Measurements from ENCODE around the gene GZF1. TPM values are rescaled to one million over a fixed set of nuclear protein-coding genes. Genes with fewer than 3 reads are reported as not detected.

The GZF1 gene
- total RNA-seq, 4 donors from 2014 or later: 3.4 to 11.8 (median 5.1) TPM

GRCh38 chr20:23367770-23368169, 5.8 kb downstream of the GZF1 start:
- intact Hi-C loops (cut with DNase I): no loop called here
- Histone ChIP-seq H3K4me1 (peaks cover 7 to 48% (median 25%) of the 10 kb centered on the region in 3 donors), H3K36me3 (peaks cover 21 to 62% (median 29%) of the 10 kb centered on the region in 3 donors), H3K9me3 (no peaks in the 10 kb centered on the region), H3K27me3 (no peaks in the 10 kb centered on the region), H3K27ac (no peak overlapping the region), H3K4me3 (no peak overlapping the region)
- no peak for DNase-seq
- TF ChIP-seq POLR2A (IDR thresholded peaks at IDR 0.05): no peak
- TF ChIP-seq CTCF (IDR thresholded peaks at IDR 0.05): no peak

GRCh38 chr20:23368316-23369071, 6.5 kb downstream of the GZF1 start:
- peaks cover 0 to 41% (median 18%) of the 10 kb centered on the region in 3 donors for H3K4me1 ChIP-seq
- TF ChIP-seq CTCF (IDR thresholded peaks at IDR 0.05) (no peak), POLR2A (IDR thresholded peaks at IDR 0.05) (no peak)
- no peak for DNase-seq
- peaks cover 21 to 69% (median 35%) of the 10 kb centered on the region in 3 donors for H3K36me3 ChIP-seq
- no peak overlapping the region for H3K4me3 ChIP-seq
- WGBS, 2 donors: 87 to 97% methylated on average over 2 of the region's 2 CpGs
- H3K27ac ChIP-seq: no peak overlapping the region
- intact Hi-C loops (cut with DNase I): no loop called here
- no peaks in the 10 kb centered on the region for H3K27me3 ChIP-seq
- H3K9me3 ChIP-seq: no peaks in the 10 kb centered on the region

GRCh38 chr20:23369072-23369823, 7.3 kb downstream of the GZF1 start:
- Histone ChIP-seq H3K4me3 (no peak overlapping the region), H3K4me1 (peaks cover 0 to 34% (median 16%) of the 10 kb centered on the region in 3 donors), H3K27me3 (no peaks in the 10 kb centered on the region), H3K27ac (no peak overlapping the region), H3K9me3 (no peaks in the 10 kb centered on the region), H3K36me3 (peaks cover 21 to 76% (median 38%) of the 10 kb centered on the region in 3 donors)
- intact Hi-C loops (cut with DNase I): no loop called here
- 87 to 95% methylated on average over 8 to 12 of the region's 14 CpGs for WGBS, 2 donors
- no peak for TF ChIP-seq CTCF (IDR thresholded peaks at IDR 0.05)
- TF ChIP-seq POLR2A (IDR thresholded peaks at IDR 0.05): no peak
- no peak for DNase-seq

GRCh38 chr20:23370274-23370673, 8.3 kb downstream of the GZF1 start:
- TF ChIP-seq POLR2A (IDR thresholded peaks at IDR 0.05) (no peak), CTCF (IDR thresholded peaks at IDR 0.05) (no peak)
- H3K27me3 ChIP-seq: no peaks in the 10 kb centered on the region
- H3K36me3 ChIP-seq: peaks cover 21 to 76% (median 38%) of the 10 kb centered on the region in 3 donors
- H3K27ac ChIP-seq: no peak overlapping the region
- WGBS, 2 donors: 89 to 95% methylated on average over 4 to 5 of the region's 5 CpGs
- H3K4me1 ChIP-seq: peaks cover 0 to 29% (median 16%) of the 10 kb centered on the region in 3 donors
- intact Hi-C loops (cut with DNase I): no loop called here
- no peak overlapping the region for H3K4me3 ChIP-seq
- DNase-seq: no peak
- H3K9me3 ChIP-seq: no peaks in the 10 kb centered on the region

- H3K4me3 ChIP-seq: no peak overlapping the region
- H3K27ac ChIP-seq: no peak overlapping the region
- H3K27me3 ChIP-seq: no peaks in the 10 kb centered on the region
- peaks cover 21 to 76% (median 33%) of the 10 kb centered on the region in 3 donors for H3K36me3 ChIP-seq
- DNase-seq: no peak
- intact Hi-C loops (cut with DNase I): no loop called here
- no peaks in the 10 kb centered on the region for H3K9me3 ChIP-seq
- peaks cover 0 to 23% (median 11%) of the 10 kb centered on the region in 3 donors for H3K4me1 ChIP-seq
- WGBS, 2 donors: 64 to 81% methylated on average over 3 of the region's 3 CpGs
- TF ChIP-seq POLR2A (IDR thresholded peaks at IDR 0.05) (no peak), CTCF (IDR thresholded peaks at IDR 0.05) (no peak)
Measured at GRCh38 chr20:23370873-23371272, 8.9 kb downstream of the GZF1 start.
